SIG-M5 (cell line): ENCODE data around the gene DEF6.
A peak's percentile ranks its signal among the peaks of the same experiment; 100 is the strongest.

Experiments used
- DNase-seq: peaks from one replicate; lab custom pipeline; 2025; lab: John Stamatoyannopoulos, UW

The DEF6 gene

DNA sequence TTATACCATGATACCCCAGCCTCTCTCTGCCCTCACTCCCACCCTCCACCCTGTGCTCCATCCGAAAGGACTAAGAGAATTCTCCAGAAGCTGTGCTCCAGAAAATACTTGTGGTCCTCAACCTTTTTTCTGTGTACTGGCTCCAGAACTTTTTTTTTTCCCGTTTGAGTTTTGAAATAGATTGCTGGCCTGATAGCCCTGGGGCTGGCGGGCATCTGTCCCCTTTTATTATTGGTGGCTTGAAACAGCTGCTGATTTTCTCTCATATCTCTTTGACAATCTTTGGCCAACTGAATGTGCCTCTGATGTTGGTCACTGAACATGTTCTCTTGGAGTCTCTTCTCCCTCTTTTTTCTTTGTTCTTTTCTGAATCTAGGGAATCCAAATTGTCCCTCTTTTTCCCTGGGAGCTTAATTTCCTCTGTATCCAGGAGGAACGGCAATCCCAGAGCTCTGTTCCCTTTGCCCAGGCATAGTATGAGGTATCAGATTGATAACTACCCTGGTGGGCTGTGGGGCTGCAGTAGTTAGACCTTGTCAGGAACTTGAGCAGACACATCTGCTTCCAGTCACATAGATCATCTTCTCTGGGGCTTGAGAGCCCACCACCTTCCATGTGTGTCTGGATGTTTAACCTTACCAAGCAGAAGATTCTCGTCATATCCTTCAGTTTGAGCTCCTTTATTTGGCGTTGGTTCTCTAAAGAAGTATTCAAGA, 46.4 kb downstream of the DEF6 start:
- no peak for DNase-seq

DNA sequence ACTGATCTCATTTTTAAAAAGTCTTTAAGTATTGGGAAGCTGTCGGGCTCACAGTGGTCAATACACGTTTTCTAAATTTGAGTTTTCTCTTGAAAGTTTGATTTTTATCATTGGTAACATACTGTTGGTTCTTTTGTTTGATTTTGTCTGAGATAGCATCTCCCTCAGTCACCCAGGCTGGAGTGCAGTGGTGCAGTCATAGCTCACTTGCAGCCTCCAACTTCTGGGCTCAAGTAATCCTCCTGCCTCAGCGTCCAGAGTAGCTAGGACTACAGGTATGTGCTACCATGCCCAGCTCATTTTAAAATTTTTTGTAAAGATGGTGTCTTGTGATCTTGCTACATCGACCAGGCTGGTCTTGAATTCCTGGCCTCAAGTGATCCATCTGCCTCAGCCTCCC, 53.8 kb downstream of the DEF6 start:
- no peak for DNase-seq

DNA sequence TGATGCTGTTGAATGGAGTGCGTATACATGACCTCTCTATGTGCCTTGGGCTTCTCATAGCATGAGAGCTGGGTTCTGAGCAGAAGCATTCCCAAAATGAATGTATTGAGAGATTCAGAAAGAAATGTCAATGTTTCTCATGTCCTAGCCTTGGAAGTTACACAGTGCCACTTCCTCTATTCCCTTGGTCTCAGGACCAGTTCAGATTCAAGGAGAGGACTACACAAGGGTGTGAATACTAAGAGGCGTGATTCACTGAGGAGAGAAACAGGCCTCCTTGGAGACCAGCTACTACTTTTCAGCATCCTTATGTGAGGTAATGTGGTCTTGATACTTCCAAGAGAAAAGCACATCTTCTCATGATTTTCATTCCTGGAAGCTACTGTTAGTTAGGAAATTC, 55.1 kb downstream of the DEF6 start:
- no peak for DNase-seq

DNA sequence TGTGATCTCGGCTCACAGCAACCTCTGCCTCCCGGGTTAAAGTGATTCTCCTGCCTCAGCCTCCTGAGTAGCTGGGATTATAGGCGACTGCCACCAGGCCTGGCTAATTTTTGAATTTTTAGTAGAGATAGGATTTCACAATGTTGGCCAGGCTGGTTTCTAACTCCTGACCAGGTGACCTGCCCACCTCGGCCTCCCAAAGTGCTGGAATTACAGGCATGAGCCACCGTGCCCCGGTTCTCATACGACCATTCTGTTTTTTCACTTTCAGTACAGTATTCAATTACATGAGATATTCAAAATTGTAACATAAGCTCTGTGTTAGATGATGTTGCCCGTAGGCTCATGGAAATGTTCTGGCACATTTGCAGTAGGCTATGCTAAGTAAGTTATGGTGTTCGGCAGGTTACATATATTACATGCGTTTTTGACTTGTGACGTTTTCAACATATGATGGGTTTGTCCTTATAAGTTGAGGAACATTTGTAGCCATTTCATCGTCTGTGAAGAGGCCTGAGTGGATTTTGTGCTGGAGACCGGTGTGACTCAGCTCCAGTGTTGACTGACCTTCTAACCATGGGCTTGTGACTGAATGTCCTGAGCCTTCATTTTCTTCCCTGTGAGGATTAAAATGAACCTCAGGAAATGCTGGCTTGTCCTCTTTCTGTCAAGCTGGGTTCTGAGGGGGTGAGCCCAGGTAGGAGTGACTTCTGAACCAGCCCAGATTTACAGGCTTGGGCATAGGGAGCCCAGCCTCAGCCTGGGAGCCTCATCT, 56.9 kb downstream of the DEF6 start:
- DNase-seq, result no peak

DNA sequence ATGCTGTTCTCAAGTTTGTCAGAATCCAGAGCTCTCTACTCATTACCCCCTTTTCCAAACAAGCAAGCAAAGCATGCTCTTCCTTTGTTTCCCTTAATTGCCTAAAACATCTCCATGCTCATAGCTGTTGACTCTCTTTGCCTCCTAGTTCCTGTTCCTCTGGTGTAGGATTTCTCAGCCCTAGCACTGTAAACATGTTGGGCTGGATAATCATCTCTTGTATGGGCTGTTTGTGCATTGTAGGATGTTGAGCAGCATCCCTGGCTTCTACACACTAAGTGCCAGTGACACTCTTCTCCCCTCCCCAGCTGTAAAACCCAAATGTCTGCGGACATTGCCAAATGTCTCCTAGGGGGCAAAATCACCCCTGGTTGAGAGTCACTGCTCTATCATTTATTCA, 58.8 kb downstream of the DEF6 start:
- no peak for DNase-seq

DNA sequence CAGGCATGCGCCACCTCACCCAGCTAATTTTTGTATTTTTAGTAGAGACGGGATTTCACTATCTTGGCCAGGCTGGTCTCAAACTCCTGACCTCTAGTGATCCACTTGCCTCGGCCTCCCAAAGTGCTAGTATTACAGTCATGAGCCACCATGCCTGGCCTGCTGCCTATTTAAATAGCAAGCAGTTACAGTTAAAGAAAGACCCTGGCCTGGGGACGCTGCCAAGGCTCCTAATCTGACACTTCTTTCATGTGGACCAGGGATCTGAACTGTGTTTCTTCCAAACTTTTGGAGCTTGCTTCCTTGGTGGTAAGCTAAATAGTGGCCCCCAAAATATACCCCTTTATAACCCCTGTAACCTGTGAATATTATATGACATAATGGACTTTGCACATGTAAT, 60.1 kb downstream of the DEF6 start:
- no peak for DNase-seq

DNA sequence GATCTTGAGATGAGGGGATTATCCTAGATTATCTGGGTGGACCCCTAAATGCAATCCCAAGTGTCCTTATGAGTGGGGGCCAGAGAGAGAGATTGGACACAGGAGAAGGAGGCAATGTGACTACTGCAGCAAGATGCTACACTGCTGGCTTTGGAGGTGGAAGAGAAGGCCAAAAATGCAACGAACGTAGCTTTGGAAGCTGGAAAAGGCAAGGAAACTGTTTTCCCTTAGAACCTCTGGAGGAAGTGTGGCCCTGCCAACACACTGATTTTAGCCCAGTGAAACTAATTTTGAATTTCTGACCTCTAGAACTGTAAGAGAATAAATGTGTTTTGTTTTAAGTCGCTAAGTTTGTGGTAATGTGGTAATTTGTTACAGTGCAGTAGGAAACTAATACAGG, 60.5 kb downstream of the DEF6 start:
- DNase-seq, result no peak

DNA sequence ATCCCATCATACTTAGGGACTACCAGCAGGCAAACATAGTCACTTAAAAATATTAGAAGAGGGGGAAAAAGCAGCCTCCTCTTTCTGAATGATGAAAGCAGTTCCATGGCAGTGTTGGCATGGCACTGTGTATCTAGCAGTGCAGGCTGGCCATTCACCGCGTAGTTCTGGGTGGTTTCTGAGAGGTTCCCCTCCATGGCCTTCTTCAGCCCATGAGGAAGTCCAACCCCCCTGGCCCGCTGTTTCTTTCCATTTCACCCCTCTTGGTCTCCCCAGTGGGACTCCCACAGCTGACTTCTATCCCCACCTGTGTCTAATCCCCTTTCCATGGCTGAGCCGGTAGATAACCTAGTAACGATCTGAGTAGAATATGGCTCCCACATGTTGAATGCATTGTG, 61.7 kb downstream of the DEF6 start:
- DNase-seq, result no peak

DNA sequence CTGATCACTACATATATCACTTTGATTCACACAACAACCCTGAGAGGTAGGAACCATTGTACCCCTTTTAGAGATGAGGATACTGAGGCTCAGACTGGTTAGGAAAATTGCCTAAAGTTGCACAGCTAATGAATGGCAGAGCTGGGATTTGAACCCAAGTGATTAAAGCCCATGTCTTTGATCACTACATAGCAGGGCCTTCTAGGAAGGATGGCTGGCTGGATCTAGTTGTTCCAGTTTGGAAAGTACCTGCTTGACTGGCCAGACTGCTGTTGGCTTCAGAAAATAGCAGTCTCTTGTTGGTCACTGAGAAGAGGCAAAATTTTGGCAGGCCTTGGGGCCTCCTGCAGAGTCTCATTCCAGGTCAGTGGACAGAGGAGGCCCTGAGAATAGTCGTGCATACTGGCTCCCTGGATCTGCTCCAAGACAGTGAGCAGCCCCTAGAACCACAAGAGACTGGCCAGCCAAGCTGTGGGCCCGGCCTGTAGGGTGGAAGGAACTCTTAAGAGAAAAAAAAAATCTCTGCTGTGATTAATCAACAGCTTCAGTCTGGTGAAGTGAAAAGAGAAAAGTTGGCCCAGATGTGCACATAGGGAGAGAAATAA, 62.2 kb downstream of the DEF6 start:
- no peak for DNase-seq

DNA sequence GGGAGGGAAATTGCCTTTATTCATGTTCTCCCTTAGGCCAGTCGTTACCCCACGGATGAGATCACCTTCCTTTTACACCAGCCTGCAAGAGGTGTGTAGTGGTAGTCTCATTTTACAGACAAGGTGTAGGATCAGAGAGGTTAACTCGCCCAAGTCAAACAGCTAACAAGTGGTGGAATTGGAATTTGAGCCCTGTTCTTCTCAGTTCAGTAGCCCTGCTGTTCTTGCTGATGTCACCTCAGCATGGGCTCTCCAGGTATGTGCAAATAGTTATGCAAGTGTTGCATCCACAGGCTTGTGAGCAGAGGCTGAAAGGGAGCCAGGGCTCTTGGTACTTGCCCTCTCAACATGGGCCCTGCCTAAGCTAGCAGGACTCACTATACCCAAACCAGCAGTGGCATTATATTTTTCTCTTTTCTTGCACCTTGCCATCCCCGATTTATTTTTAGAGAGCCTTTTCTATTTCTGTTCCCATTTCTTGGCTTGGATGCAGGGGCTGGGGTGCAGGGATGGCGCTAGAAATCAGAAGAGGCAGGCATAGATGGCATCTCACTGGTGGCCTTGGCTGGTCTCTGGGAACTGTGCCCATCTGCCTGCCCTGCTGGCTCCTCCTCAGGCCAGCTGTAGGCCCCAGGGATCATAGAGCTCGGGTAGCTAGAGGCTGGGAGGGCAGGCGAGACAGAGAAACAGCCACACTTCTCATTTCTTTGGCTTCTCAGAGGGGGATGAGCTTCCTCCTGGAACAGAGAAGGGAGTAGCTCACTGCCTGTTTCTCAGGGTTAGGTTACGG, 62.9 kb downstream of the DEF6 start:
- DNase-seq, result no peak

DNA sequence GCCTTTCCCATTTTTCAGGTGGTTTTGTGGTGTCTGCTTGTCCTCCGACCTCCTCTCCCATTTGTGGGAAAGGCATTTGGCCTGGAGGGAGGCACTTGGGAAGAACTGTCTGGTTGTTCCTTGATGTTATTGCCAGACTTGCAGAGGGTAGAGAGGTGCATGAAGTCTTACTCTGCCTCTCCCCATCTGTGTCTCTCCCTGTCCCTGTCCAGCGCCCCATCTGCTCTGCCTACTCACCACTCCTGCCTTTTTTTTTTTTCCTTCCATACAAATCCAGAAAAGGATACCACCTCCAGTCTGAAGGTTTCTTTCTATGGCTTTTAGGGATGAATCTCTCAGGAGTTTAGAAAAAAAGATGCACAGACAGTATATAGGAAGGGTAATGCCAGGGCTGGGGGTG, 64.6 kb downstream of the DEF6 start:
- no peak for DNase-seq

DNA sequence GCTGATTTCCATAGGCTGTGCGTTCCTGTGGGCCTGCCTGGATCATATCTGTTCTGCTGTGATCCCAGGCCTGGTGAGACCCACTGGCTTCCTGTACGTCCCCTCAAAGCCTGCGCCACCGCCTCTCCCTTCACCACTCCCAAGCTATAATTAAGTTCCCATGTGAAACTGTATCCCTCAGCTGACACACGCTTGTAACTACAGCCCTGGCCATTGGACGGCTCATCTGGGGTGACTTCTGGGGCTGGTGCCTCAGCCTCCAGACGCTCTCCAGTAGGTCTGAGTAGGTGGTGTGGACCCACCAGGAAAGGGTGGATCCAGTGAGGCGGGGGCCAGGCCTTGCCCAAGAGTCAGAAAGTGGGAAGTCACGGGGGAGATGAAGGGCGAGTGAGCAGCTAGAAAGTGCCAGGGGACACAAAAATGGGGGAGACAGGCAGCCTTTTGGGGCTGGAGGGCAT, 65.7 kb downstream of the DEF6 start:
- DNase-seq, result peak; percentile 20

DNA sequence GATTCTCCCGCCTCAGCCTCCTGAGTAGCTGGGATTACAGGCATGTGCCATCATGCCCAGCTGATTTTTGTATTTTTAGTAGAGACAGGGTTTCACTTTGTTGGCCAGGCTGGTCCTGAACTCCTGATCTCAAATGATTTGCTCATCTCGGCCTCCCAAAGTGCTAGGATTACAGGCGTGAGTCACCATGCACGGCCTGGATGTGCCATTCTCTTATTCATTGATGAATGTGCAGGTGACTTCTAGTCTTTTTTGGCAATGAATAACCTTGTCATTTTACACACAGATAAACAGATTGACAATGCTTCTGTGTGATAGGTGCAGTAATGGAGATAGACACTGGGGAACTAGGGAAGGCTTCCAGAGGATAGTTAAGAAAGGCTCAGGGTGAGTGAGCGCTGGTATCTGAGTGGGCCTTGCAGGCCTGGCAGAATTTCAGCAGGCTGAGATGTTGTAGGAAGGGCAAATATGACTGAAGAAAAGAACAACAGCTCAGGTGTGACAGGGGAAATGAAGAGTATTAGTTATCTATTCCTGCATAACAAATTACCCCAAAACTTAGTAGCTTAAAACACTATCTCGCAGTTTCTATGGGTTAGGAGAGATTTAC, 68.1 kb downstream of the DEF6 start:
- no peak for DNase-seq

DNA sequence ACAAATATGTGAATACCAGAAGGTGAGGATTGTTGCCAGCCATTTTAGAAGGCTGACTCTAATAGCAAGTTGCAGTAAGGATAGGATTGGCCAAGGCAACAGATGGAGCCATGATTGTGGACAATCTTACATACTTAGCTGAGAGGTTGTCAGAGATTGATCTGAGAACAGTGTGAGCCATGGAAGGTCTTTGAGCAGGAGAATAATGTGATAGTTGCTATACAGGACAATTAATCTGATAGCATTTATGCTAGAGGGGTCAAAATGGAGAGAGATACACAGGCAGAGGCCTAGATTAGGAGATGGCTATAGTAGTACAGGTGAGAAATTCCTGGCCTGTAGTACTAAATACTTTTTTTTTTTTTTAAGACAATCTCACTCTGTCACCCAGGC, 68.6 kb downstream of the DEF6 start:
- DNase-seq, result no peak

DNA sequence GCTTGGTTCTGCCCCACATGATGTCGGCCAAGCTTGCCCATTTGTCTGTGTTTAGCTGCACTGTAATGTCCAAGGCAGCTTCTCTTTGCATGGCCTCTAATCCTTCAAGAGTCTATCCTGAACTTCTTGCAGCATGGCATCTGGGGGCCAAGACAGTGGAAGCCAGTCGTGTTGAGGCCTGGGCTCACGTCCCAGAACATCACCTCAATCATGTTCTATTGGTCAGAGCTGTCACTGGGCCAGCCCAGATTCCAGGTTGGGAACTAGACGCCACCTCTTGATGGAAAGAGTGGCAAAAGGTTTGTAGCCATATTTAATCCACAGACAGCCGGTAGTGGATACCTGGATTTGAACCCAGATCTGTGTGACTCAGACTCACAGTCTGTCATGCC, 70.0 kb downstream of the DEF6 start:
- DNase-seq, result no peak

DNA sequence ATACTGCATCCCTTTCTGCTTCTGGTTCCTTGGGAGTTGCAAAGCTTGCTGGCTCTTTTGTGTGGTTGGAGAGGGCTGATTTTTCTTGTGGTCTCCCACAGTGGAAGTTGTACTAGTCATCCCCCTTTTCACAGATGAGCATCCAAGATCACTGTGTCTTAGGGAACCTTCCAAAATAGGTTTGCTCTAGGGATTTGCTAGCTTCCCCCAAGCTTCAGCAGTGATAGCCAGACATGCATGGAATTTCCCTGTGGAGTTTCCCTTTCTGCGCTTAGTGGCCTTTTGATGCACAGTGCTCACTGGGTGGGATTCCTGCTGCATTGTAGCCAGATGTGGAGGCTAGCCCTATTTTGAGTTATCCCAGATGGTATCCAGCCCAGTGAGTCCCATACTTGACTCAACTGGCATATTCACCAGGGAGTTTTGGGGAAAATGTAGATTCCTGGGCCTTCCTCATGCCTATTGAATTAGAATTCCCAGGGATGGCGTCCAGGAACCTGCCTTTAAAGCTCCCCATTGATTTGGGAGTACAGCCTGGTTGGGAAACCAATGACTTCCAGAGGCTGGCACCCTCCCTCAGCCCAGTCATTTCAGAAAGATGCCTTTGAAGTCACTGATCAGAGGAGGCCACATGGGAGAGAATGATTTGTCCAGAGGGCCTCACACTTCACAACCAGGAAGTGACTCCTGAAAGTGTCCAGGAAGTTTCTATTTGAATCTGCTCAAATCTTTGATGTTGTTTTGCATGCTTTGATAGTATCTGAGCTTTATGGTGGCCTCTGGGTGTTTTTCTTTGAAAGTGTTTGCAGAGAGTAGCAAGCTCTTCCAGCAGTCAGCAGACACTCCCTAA, 70.6 kb downstream of the DEF6 start:
- DNase-seq, result no peak

DNA sequence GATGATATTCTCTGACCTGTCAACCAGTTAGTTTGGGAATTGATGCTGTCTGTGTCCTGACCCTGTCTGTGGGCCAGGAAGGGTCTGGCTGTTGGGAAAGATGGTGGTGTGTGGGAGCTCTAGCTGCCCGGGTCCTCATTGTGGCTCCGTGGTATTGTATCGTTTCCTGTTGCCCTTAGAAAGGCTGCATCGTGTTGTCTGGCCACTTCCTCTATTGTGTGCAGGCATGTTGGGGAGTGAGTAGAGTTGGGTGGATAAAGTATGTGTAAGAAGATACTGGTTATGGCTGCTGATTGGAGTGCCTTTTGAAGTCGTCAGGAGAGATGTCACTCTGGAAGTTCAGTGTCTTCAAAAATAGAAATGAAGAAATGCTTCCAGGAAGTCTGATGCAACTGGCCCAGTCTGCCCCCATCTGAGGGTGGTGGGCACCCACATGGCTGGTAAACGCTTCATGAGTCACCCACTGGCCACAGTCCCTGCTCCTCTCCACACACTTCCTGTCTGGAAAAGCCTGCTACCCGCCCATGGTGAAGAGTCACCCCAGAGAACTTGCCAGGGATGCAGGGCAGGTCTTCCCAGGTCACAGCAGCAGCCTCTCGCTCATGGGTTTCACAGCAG, 72.6 kb downstream of the DEF6 start:
- DNase-seq, result peak; percentile 97

DNA sequence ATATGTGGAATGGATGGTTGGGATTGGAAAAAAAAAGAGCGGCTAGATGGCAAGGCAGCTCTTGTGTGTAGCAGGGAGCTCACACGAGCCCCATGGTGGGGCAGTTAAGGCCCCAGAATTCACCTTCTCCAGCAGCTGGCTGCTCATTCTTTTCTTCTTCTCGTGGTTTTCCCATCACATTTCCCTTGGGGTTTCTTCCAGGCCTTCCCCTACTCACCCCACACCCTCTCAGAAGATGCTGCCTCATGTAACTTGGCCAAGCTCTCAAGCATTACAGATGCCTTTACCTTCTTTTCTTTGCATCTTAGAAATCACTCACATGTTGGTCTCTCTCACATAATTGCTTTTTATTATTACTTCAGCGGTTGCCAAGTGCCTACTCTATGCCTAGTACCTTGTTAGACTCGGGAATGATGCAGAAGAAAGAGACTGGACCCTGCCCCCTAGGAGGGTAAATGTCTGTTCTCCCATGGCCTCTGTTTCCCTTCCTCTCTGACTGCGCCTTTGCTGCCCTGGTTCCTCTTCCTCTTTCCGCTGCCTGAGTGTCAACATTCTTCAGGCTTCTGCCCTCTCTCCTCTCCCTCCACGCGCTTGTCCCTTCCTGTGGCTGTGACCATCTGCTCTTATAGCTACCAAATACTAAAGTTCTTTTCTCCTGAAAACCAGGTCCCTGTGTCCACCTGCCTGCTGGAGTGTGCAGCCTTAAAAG, 73.3 kb downstream of the DEF6 start:
- DNase-seq, result peak; percentile 7
